ENCODE measurements around the gene USP12. TPM values are rescaled to one million over a fixed set of nuclear protein-coding genes. Genes with fewer than 3 reads are reported as not detected.
A peak's percentile ranks its signal among the peaks of the same experiment; 100 is the strongest.

The USP12 gene
- total and polyA plus RNA-seq, 2 experiments from 2014 or later = 18.4 to 39.3 TPM

GRCh38 chr13:27110056-27110746 is 61.4 kb downstream of the USP12 start:
- no peak overlapping the region for H3K4me3 ChIP-seq
- no peak overlapping the region for H2AFZ ChIP-seq
- no peak overlapping the region for H3K27ac Mint-ChIP-seq
- H3K27ac ChIP-seq (ENCODE audit: low read depth) = 0 out of 2 replicates have a peak overlapping the region, but pooled peaks have one; percentile 53
- H3F3A ChIP-seq (replicated peaks; ENCODE audit: low read depth) = no peaks in the 10 kb centered on the region
- no peaks in the 10 kb centered on the region for H3K9me2 ChIP-seq (ENCODE audit: insufficient read depth)
- no peaks in the 10 kb centered on the region; the same call in 1 of the 2 replicates for H3K36me3 ChIP-seq (ENCODE audit: insufficient read depth)
- TF ChIP-seq ZNF331 (CRISPR knock-in tag; IDR thresholded peaks at IDR 0.05; ENCODE audit: low read depth) (no peak), EZH2 (IDR thresholded peaks at IDR 0.05; ENCODE audit: low read depth, unreplicated experiment) (no peak), JUNB (IDR thresholded peaks at IDR 0.05; ENCODE audit: unreplicated experiment) (no peak), EZH2phosphoT487 (IDR thresholded peaks at IDR 0.05; ENCODE audit: unreplicated experiment) (no peak), REST (IDR thresholded peaks at IDR 0.05; ENCODE audit: unreplicated experiment) (no peak), CTCF (conservative IDR thresholded peaks at IDR 0.05; ENCODE audit: low read depth in 2 of 2) (no peak), ETS1 (IDR thresholded peaks at IDR 0.05) (no peak), STAT1 (IDR thresholded peaks at IDR 0.05; ENCODE audit: unreplicated experiment) (no peak), NANOG (IDR thresholded peaks at IDR 0.05; ENCODE audit: borderline replicate concordance) (no peak), POLR2AphosphoS5 (IDR thresholded peaks at IDR 0.05; ENCODE audit: low read depth) (no peak), CREB1 (CRISPR knock-in tag; IDR thresholded peaks at IDR 0.05; ENCODE audit: low read depth) (no peak), ZNF114 (CRISPR knock-in tag; IDR thresholded peaks at IDR 0.05) (no peak), ZNF462 (CRISPR knock-in tag; IDR thresholded peaks at IDR 0.05) (no peak)
- no peak overlapping the region for H3K4me2 ChIP-seq
- H3K4me3 Mint-ChIP-seq = no peak overlapping the region
- peaks cover 10% of the 10 kb centered on the region; the same call in 2 of the 3 replicates for H3K36me3 Mint-ChIP-seq (ENCODE audit: low read depth)
- H3K27me3 Mint-ChIP-seq (ENCODE audit: insufficient read depth, low read depth, poor library complexity) = no peaks in the 10 kb centered on the region
- H4K20me1 ChIP-seq (replicated peaks; ENCODE audit: insufficient read depth) = no peaks in the 10 kb centered on the region; the same call in 1 of the 2 replicates
- DNase-seq (ENCODE audit: low spot score) (no peak), ATAC-seq (no peak)
- no peaks in the 10 kb centered on the region for H3K9me3 Mint-ChIP-seq
- no peaks in the 10 kb centered on the region for H3K4me1 Mint-ChIP-seq
- H3K27me3 ChIP-seq (ENCODE audit: insufficient read depth) = no peaks in the 10 kb centered on the region
- peaks cover 71% of the 10 kb centered on the region for H3K79me2 ChIP-seq (replicated peaks; ENCODE audit: insufficient read depth)
- H3K4me1 ChIP-seq (ENCODE audit: insufficient read depth) = no peaks in the 10 kb centered on the region

All from GM23338 (cell line).